ENCODE measurements around the gene DRD2. TPM values are rescaled to one million over a fixed set of nuclear protein-coding genes. Genes with fewer than 3 reads are reported as not detected.

Gene DRD2
- total RNA-seq, 4 donors from 2014 or later, result 0.41 to 31.3 TPM; not detected in 2

DNA sequence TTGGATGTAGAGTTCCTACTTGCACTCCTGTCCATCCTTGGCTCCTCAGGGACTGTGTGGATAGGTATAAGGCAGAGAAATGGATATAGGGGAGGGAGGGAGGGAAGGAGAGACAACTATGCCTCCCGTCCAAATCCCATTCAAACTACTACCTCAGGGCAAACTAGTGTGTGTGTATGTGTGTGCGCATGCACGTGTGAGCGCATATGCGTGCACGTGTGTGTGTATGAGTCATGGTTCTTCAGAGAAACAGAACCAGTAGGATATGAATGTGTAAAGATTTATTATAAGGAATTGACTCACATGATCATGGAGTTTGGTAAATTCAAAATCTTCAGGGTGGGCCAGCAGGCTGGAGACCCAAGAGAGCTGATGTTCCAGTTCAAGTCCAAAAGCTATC is 42.2 kb upstream of the DRD2 start:
- no peak for TF ChIP-seq POLR2A (IDR thresholded peaks at IDR 0.05)
- TF ChIP-seq, protein P1, sequence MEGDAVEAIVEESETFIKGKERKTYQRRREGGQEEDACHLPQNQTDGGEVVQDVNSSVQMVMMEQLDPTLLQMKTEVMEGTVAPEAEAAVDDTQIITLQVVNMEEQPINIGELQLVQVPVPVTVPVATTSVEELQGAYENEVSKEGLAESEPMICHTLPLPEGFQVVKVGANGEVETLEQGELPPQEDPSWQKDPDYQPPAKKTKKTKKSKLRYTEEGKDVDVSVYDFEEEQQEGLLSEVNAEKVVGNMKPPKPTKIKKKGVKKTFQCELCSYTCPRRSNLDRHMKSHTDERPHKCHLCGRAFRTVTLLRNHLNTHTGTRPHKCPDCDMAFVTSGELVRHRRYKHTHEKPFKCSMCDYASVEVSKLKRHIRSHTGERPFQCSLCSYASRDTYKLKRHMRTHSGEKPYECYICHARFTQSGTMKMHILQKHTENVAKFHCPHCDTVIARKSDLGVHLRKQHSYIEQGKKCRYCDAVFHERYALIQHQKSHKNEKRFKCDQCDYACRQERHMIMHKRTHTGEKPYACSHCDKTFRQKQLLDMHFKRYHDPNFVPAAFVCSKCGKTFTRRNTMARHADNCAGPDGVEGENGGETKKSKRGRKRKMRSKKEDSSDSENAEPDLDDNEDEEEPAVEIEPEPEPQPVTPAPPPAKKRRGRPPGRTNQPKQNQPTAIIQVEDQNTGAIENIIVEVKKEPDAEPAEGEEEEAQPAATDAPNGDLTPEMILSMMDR (IDR thresholded peaks at IDR 0.05 in 4 of 5, conservative IDR thresholded peaks at IDR 0.05 in 1 of 5), result no peak
- in situ Hi-C loops (cut with MboI; ENCODE audit: low sequenced_read_pairs in 4 of 4), result no loop called here
- H3K27me3 ChIP-seq, result no peaks in the 10 kb centered on the region

DNA sequence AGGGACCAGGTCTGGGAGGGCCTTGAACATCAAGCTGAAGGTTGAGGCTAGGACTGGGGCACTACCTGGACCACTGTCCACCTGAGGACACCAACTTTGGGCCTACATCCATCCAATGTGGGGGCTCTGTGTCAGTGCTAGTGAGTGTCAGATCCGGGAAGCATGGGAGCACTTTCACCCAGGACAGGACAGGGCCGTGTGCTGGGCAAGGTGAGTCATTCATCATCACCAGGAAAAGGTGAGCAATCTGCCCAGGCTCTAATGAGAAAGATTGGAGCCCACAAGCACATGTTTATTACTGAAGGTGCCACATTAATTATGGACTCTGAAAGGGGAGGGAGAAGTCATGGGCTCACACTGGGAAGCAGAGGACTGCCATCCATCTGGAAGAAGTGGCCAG is 39.7 kb upstream of the DRD2 start:
- DNase-seq, result no peak
- ATAC-seq, result no peak
- H3K27ac ChIP-seq, result no peak overlapping the region
- intact Hi-C loops (cut with DNase I; ENCODE audit: low total_unique reads) (no loop called here), in situ Hi-C loops (cut with MboI; ENCODE audit: low sequenced_read_pairs in 4 of 4) (no loop called here)
- no peak for TF ChIP-seq POLR2A (IDR thresholded peaks at IDR 0.05)
- TF ChIP-seq, protein P1 (IDR thresholded peaks at IDR 0.05 in 4 of 5, conservative IDR thresholded peaks at IDR 0.05 in 1 of 5), result no peak
- H3K9me3 ChIP-seq, result no peaks in the 10 kb centered on the region
- no peaks in the 10 kb centered on the region for H3K4me1 ChIP-seq
- H3K27me3 ChIP-seq, result no peaks in the 10 kb centered on the region
- H3K36me3 ChIP-seq, result no peaks in the 10 kb centered on the region
- no peak overlapping the region for H3K4me3 ChIP-seq

More for the DNA sequence above, 42.2 kb upstream of the DRD2 start:
- ATAC-seq (no peak), DNase-seq (no peak)
- H3K4me1 ChIP-seq, result no peaks in the 10 kb centered on the region
- H3K27ac ChIP-seq, result no peak overlapping the region
- H3K9me3 ChIP-seq, result no peaks in the 10 kb centered on the region
- intact Hi-C loops (cut with DNase I; ENCODE audit: low total_unique reads), result no loop called here
- H3K36me3 ChIP-seq, result no peaks in the 10 kb centered on the region
- no peak overlapping the region for H3K4me3 ChIP-seq

DNA sequence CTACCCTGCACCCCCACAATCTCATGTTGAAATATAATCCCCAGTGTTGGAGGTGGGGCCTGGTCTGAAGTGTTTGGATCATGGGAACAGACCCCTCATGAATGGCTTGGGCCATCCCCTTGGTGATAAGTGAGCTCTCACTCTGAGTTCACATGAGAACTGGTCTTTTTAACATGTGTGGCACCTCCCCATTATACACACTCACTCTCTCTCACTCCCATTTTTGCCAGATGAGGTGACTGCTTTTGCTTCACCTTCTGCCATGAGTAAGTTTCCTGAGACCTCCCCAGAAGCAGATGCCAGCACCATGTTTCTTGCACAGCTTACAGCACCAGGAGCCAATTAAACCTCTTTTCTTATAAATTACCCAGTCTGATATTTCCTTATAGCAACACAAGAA is 32.1 kb upstream of the DRD2 start:
- intact Hi-C loops (cut with DNase I; ENCODE audit: low total_unique reads) (no loop called here), in situ Hi-C loops (cut with MboI; ENCODE audit: low sequenced_read_pairs in 4 of 4) (no loop called here)
- no peak for ATAC-seq

DNA sequence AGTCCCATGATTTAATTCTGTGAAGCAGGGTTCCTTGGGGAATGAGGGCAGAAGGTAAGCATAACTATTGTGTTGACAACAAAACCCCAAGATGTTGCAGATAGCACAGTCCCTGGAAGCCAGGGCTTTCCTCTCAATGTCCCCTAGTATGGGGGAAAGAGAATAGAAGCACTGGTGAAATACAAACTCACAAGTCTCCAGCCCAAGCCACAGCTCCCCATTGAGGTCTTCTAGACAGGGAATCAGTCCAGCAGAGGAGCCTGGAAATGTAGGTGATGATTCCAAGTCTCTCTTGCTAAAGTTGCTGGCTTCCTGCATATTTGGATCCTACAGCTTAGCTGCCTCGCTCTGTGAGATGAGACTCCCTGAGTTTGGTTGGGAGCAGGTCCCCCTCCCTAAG is 31.7 kb upstream of the DRD2 start:
- in situ Hi-C loops (cut with MboI; ENCODE audit: low sequenced_read_pairs in 4 of 4) (no loop called here), intact Hi-C loops (cut with DNase I; ENCODE audit: low total_unique reads) (no loop called here)
- Histone ChIP-seq H3K4me1 (no peaks in the 10 kb centered on the region), H3K9me3 (no peaks in the 10 kb centered on the region), H3K36me3 (no peaks in the 10 kb centered on the region), H3K4me3 (no peak overlapping the region), H3K27ac (no peak overlapping the region), H3K27me3 (no peaks in the 10 kb centered on the region)
- ATAC-seq (no peak), DNase-seq (no peak)
- TF ChIP-seq POLR2A (IDR thresholded peaks at IDR 0.05), result no peak
- TF ChIP-seq, protein P1 (IDR thresholded peaks at IDR 0.05 in 4 of 5, conservative IDR thresholded peaks at IDR 0.05 in 1 of 5), result no peak

More for the DNA sequence above, 32.1 kb upstream of the DRD2 start:
- Histone ChIP-seq H3K27ac (no peak overlapping the region), H3K36me3 (no peaks in the 10 kb centered on the region), H3K4me3 (no peak overlapping the region), H3K4me1 (no peaks in the 10 kb centered on the region), H3K27me3 (no peaks in the 10 kb centered on the region), H3K9me3 (no peaks in the 10 kb centered on the region)
- DNase-seq, result no peak
- no peak for TF ChIP-seq POLR2A (IDR thresholded peaks at IDR 0.05)
- TF ChIP-seq, protein P1 (IDR thresholded peaks at IDR 0.05 in 4 of 5, conservative IDR thresholded peaks at IDR 0.05 in 1 of 5), result no peak

DNA sequence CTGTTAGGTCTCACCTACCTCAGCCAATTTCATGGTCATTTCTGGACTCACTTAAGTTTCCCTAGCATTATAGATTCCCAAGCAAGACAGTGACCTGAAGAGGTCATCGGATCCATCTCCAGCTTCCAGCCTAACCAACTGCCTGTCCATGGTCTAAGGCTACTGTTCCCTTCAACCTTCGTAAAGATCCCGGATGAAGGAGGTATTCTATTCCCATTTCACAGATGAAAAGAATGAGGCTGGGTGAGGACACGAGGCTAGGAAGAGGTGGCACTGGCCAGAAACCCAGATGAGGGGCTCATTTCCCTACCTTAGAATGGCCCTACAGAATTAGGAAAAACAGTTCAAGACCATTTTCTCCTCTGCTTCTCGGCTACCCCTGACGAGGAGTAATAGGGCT is 31.3 kb upstream of the DRD2 start:
- no peaks in the 10 kb centered on the region for H3K9me3 ChIP-seq
- H3K4me3 ChIP-seq, result no peak overlapping the region
- intact Hi-C loops (cut with DNase I; ENCODE audit: low total_unique reads), result no loop called here
- ATAC-seq (no peak), DNase-seq (no peak)
- no peaks in the 10 kb centered on the region for H3K4me1 ChIP-seq
- no peak for TF ChIP-seq POLR2A (IDR thresholded peaks at IDR 0.05)
- TF ChIP-seq, protein P1 (IDR thresholded peaks at IDR 0.05 in 4 of 5, conservative IDR thresholded peaks at IDR 0.05 in 1 of 5), result no peak
- in situ Hi-C loops (cut with MboI; ENCODE audit: low sequenced_read_pairs in 4 of 4), result no loop called here
- H3K27me3 ChIP-seq, result no peaks in the 10 kb centered on the region
- no peaks in the 10 kb centered on the region for H3K36me3 ChIP-seq
- H3K27ac ChIP-seq, result no peak overlapping the region

Measured in gastrocnemius medialis (tissue), 4 donors.